NOMO-1 (cell line): ENCODE data around the gene SH3RF1.

Experiments used
- DNase-seq, 2 experiments: peaks; one replicate each; lab custom pipeline; 2025; ENCODE audit not compliant: unreplicated experiment in 2 of 2; lab: John Stamatoyannopoulos, UW

The SH3RF1 gene

GRCh38 chr4:169252339-169253112, 18.2 kb downstream of the SH3RF1 start:
- DNase-seq: no peak

- no peak for DNase-seq
Measured at GRCh38 chr4:169251291-169252235, 19.2 kb downstream of the SH3RF1 start.

- DNase-seq: no peak
Measured at GRCh38 chr4:169250796-169251195, 20.0 kb downstream of the SH3RF1 start.

GRCh38 chr4:169249999-169250398, 20.8 kb downstream of the SH3RF1 start:
- no peak for DNase-seq

- no peak for DNase-seq
Measured at GRCh38 chr4:169249214-169249973, 21.4 kb downstream of the SH3RF1 start.

GRCh38 chr4:169248645-169249044, 22.1 kb downstream of the SH3RF1 start:
- no peak for DNase-seq

GRCh38 chr4:169246957-169247396, 23.8 kb downstream of the SH3RF1 start:
- DNase-seq: no peak

GRCh38 chr4:169246279-169246678, 24.5 kb downstream of the SH3RF1 start:
- DNase-seq: no peak

GRCh38 chr4:169245061-169245460, 25.7 kb downstream of the SH3RF1 start:
- peak in 1 of 2 experiments; percentile 62 for DNase-seq

GRCh38 chr4:169243825-169244609, 26.7 kb downstream of the SH3RF1 start:
- peak in 1 of 2 experiments; percentile 15 for DNase-seq

GRCh38 chr4:169241464-169241863, 29.3 kb downstream of the SH3RF1 start:
- no peak for DNase-seq

- no peak for DNase-seq
Measured at GRCh38 chr4:169239221-169239905, 31.4 kb downstream of the SH3RF1 start.

GRCh38 chr4:169238445-169238844, 32.3 kb downstream of the SH3RF1 start:
- no peak for DNase-seq

GRCh38 chr4:169236873-169237626, 33.7 kb downstream of the SH3RF1 start:
- DNase-seq: no peak

- DNase-seq: no peak
Measured at GRCh38 chr4:169236078-169236477, 34.7 kb downstream of the SH3RF1 start.

GRCh38 chr4:169234137-169234855, 36.5 kb downstream of the SH3RF1 start:
- DNase-seq: no peak

- DNase-seq: no peak
Measured at GRCh38 chr4:169233691-169234090, 37.1 kb downstream of the SH3RF1 start.

- DNase-seq: no peak
Measured at GRCh38 chr4:169231647-169232262, 39.0 kb downstream of the SH3RF1 start.
